NT2/D1 (cell line): ENCODE data around the gene RNU11.
A peak's percentile ranks its signal among the peaks of the same experiment; 100 is the strongest.
"Not testable (repeated sequence)": the region's sequence is repeated elsewhere in the genome, so short reads cannot be mapped to it uniquely, and the experiment has no call there.

Experiments
- DNase-seq: peaks from one replicate; pipeline ENCODE4 v3.0.0-alpha.2; 2011; ENCODE audit warnings: low read depth, low spot score
- H3K27me3 ChIP-seq: 2 replicates; pipeline ENCODE4 v1.6.0; 2011; ENCODE audit warnings: mild to moderate bottlenecking; ENCODE audit not compliant: insufficient read length, insufficient read depth
- H3K36me3 ChIP-seq: 2 replicates; pipeline ENCODE4 v1.6.1; 2011; ENCODE audit warnings: mild to moderate bottlenecking, low read length, mixed read lengths; ENCODE audit not compliant: insufficient read depth, insufficient read length
- H3K4me1 ChIP-seq: 2 replicates; pipeline ENCODE4 v1.5.1; 2011; ENCODE audit not compliant: insufficient read depth, insufficient read length
- H3K4me3 ChIP-seq: 2 replicates; pipeline ENCODE4 v1.5.1; 2011; ENCODE audit warnings: low read depth; ENCODE audit not compliant: insufficient read length
- H3K9ac ChIP-seq: 2 replicates; pipeline ENCODE4 v1.6.0; 2011; ENCODE audit warnings: low read depth; ENCODE audit not compliant: insufficient read length
- H3K9me3 ChIP-seq: 2 replicates; pipeline ENCODE4 v1.5.1; 2011; ENCODE audit warnings: mild to moderate bottlenecking, low read length; ENCODE audit not compliant: insufficient read depth
- SUZ12 ChIP-seq: IDR thresholded peaks from 2 replicates; pipeline ENCODE4 v1.6.1; 2011; ENCODE audit not compliant: insufficient read length, insufficient read depth; ENCODE audit errors: extremely low read depth
- YY1 ChIP-seq: IDR thresholded peaks from 2 replicates; pipeline ENCODE4 v1.6.1; 2011; ENCODE audit not compliant: insufficient read length, insufficient read depth
- ZNF274 ChIP-seq: IDR thresholded peaks from 2 replicates; pipeline ENCODE4 v1.6.1; 2011; ENCODE audit warnings: mild to moderate bottlenecking, low read depth, low read length

The RNU11 gene

DNA sequence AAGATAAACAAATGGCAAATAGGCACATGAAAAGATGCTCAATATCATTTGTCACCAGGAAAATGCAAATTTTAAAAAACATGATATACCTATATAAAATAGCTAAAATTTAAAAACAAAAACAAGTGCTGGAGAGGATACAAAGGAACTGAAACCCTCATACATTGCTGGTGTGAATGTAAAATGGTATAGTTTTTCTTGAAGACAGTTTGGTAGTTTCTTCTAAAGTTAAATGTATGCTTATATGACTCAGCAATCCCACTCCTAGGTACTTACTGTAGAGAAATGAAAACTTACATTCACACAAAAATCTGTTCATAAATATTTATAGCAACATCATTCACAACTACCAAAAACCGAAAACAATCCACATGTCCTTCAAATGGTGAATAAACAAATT, 16.7 kb upstream of the RNU11 start:
- no peak overlapping the region for H3K9ac ChIP-seq
- peaks cover 7% of the 10 kb centered on the region for H3K36me3 ChIP-seq
- TF ChIP-seq YY1 (no peak), ZNF274 (no peak), SUZ12 (no peak)
- no peak overlapping the region for H3K4me3 ChIP-seq
- H3K9me3 ChIP-seq: no peaks in the 10 kb centered on the region
- DNase-seq: no peak
- no peaks in the 10 kb centered on the region for H3K27me3 ChIP-seq
- no peaks in the 10 kb centered on the region for H3K4me1 ChIP-seq

DNA sequence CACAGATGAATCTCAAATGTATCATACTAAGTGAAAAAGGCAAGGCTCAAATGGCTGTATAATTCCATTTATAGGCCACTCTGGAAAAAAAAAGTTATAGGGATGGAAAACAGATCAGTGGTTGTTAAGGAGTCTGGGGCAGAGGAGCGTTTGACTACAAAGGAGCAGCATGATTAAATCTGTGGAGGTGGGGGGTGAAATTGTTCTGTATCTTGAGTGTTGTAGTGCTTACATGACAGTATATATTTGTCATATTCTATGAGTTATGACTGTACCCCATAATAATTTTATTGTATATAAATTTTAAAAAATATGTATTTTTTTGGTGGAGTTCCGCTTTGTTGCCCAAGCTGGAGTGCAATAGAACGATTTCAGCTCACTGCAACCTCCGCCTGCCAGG, 15.8 kb upstream of the RNU11 start:
- H3K4me3 ChIP-seq: no peak overlapping the region
- DNase-seq: no peak
- peaks cover 3% of the 10 kb centered on the region for H3K4me1 ChIP-seq
- TF ChIP-seq ZNF274: no peak
- no peak for TF ChIP-seq SUZ12
- TF ChIP-seq YY1: no peak
- H3K9ac ChIP-seq: no peak overlapping the region
- H3K9me3 ChIP-seq: no peaks in the 10 kb centered on the region
- H3K27me3 ChIP-seq: no peaks in the 10 kb centered on the region
- H3K36me3 ChIP-seq: peaks cover 11% of the 10 kb centered on the region

DNA sequence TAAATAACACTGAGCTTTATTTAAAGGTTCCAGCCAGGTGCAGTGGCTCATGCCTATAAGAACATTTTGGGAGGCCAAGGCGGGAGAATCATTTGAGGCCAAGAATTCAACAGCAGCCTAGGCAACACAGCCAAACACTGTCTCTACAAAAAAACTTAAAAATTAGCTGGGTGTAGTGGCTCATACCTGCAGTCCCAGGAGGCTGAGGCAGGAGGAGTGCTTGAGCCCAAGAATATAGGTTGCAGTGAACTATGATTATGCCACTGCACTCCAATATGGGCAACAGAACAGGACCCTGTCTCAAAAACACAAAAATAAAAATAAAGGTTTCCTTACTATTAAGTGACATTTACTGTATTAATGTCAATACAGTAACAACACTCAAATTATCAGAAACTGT, 7.6 kb upstream of the RNU11 start:
- Histone ChIP-seq H3K9me3 (no peaks in the 10 kb centered on the region), H3K4me1 (peaks cover 3% of the 10 kb centered on the region), H3K4me3 (no peak overlapping the region), H3K36me3 (peaks cover 29% of the 10 kb centered on the region), H3K27me3 (no peaks in the 10 kb centered on the region), H3K9ac (no peak overlapping the region)
- no peak for TF ChIP-seq YY1
- no peak for TF ChIP-seq ZNF274
- no peak for TF ChIP-seq SUZ12
- no peak for DNase-seq

DNA sequence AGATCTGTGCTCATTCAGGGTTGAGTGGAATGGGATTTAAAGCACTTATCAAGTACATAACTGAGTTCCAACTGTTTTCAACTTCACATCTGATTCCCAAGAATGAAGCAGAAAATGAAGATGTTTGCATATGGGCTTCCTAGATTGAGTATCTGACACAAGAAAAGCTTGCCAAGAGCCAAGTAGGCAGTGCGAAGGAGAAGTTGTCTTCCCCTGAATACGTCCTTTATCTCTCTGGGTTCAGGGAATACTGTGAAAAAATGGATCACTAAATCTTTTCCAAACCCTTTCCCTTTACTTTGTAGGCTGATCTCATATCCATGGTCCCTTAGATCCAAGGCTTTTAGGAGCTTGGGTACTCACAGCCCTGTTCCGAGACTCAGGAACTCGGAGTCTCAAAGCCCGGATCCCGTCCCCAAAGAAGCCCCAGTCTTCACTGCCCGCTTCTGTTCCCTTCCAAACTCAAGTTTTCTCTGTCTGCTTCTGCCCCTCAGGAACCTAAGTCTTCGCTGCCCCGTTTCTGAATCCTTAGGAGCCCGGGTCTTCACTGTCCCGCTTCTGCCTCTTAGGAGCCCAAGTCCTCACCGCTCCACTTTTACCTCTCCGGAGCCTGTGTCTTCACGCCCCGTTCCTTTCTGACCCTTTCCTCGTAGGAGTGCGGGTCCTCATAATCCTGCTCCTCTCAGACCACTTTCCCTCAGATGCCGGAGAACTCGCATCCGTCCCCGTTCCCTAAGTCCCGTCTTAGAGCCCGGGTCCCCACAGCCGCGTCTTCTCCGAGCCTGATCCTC, 6.1 kb upstream of the RNU11 start:
- Histone ChIP-seq H3K4me3 (peak overlapping the region; percentile 89), H3K4me1 (peaks cover 1% of the 10 kb centered on the region), H3K36me3 (peaks cover 18% of the 10 kb centered on the region), H3K27me3 (no peaks in the 10 kb centered on the region), H3K9ac (peak overlapping the region; percentile 99), H3K9me3 (no peaks in the 10 kb centered on the region)
- TF ChIP-seq YY1 (no peak), SUZ12 (no peak), ZNF274 (no peak)
- DNase-seq: peak; percentile 49

DNA sequence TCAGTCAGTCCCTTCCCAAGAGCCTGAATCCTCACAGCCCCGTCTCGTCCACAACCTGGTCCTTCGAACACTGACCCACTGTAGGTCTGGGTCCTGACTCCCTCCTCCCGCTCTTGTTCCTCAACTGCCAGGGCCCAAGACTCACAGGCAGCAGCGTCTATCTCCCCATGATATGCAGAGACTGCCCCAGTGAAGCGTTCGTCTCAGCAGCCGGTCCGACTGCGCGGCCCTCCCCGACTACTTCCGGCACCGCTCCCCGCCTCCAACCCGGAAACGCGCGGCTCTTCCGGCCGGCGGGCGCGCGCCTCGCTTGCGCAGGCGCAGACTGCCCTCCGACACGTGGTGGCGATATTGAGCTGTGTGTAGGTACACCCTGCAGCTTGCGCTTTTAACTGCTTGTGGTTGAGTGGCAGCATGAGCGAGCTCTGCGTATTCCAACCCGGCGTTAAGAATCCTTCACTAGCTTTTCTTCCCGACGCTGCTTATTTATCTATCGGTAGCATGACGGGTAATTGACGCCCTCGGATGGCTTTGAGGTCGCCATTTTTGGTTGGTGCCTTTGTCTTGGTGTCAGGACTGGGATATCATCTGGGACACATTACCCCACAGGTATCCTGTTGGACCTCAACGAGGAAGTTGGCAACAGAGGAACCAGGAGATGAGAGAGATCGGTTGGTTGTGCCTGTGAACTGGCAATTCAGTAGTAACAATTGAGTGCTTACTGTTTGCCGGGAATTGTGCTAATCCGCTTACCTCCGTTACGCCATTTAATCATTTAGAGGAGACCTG, 5.4 kb upstream of the RNU11 start, which contains the start of gene TAF12:
Gene TAF12, minus strand, starts transcription at position 221 of the 789 bp plus-strand sequence. CDS start 20,986 bp downstream, outside the sequence.
- TF ChIP-seq YY1 (no peak), SUZ12 (no peak), ZNF274 (no peak)
- H3K9ac ChIP-seq: peak within 1 kb of the TSS; percentile 99
- H3K4me1 ChIP-seq: peaks cover 3% of the 10 kb centered on the region
- H3K9me3 ChIP-seq: no peaks in the 10 kb centered on the region
- H3K36me3 ChIP-seq: peaks cover 16% of the 10 kb centered on the region
- H3K4me3 ChIP-seq: peak within 1 kb of the TSS; percentile 89
- peak; percentile 98 for DNase-seq
- no peaks in the 10 kb centered on the region for H3K27me3 ChIP-seq

DNA sequence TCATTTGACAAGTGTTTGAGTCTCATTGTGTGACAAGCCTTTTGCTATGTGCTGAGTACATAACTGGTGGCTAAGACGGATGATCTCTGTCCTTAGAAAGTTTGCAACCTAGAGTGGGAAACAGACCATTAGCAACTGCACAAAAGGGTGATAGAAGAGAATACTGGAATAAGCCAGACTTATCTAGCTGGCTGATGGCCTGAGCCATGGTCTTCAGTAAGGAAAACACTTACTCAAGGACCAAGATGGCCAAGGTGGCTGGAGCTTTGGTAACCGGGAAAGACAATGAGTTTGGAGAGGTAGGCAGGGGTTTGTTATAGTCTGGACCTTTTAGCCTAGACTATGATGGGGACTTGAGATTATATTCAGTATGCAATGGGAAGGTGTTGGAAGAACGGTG, 3.9 kb upstream of the RNU11 start:
- peaks cover 3% of the 10 kb centered on the region for H3K4me1 ChIP-seq
- H3K27me3 ChIP-seq: no peaks in the 10 kb centered on the region
- H3K4me3 ChIP-seq: no peak overlapping the region
- no peak for TF ChIP-seq YY1
- no peak for TF ChIP-seq ZNF274
- TF ChIP-seq SUZ12: no peak
- H3K36me3 ChIP-seq: peaks cover 16% of the 10 kb centered on the region
- no peak for DNase-seq
- H3K9me3 ChIP-seq: no peaks in the 10 kb centered on the region
- no peak overlapping the region for H3K9ac ChIP-seq

DNA sequence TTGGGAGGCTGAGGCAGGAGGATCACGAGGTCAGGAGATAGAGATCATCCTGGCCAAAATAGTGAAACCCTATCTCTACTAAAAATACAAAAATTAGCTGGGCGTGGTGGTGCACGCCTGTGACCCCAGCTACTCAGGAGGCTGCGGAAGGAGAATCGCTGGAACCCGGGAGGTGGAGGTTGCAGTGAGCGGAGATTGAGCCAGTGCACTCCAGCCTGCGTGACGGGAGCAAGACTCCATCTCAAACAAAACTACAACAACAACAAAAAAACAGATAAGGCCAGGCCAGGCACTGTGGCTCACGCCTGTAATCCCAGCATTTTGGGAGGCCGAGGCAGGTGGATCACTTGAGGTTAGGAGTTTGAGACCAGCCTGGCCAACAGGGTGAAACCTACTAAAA, 3.0 kb upstream of the RNU11 start:
- not testable (repeated sequence) for H3K27me3 ChIP-seq, H3K9ac ChIP-seq, H3K36me3 ChIP-seq, H3K4me3 ChIP-seq, H3K4me1 ChIP-seq, DNase-seq, H3K9me3 ChIP-seq
